WTC11 (cell line): ENCODE results near the gene C14orf132. TPM values are rescaled to one million over a fixed set of nuclear protein-coding genes. Genes with fewer than 3 reads are reported as not detected.

Experiments
- ATAC-seq: fragments of 200-7000 bp; cut with Tn5 transposase; 2 replicates; pipeline ENCODE4 v1.10.0; 2021; ENCODE audit warnings: mild to moderate bottlenecking, moderate library complexity
- CTCF ChIA-PET: fragments of 300-600 bp; sonication (Branson Sonifier 250); formaldehyde crosslinking; loops from one replicate; lab custom pipeline; 2021; ENCODE audit warnings: antibody characterized with exemption; lab: Charles Lee
- POLR2A ChIA-PET: fragments of 350-600 bp; sonication (Branson Sonifier 250); formaldehyde crosslinking; loops from one replicate; lab custom pipeline; 2021; ENCODE audit warnings: antibody characterized with exemption; lab: Charles Lee
- DNase-seq: peaks from one replicate; pipeline ENCODE4 v3.0.0; 2021; ENCODE audit warnings: low spot score
- H3K27ac Mint-ChIP-seq: 2 replicates; pipeline ENCODE4 v1.8.0; 2021; ENCODE audit warnings: mixed read lengths
- H3K27me3 Mint-ChIP-seq: 2 replicates; pipeline ENCODE4 v1.8.0; 2021; ENCODE audit warnings: low read depth, mild to moderate bottlenecking, moderate library complexity, mixed read lengths
- H3K36me3 Mint-ChIP-seq: 2 replicates; pipeline ENCODE4 v1.8.0; 2021; ENCODE audit warnings: mixed read lengths
- H3K4me1 Mint-ChIP-seq: 2 replicates; pipeline ENCODE4 v1.8.0; 2022; ENCODE audit warnings: mixed read lengths
- H3K4me3 Mint-ChIP-seq: 2 replicates; pipeline ENCODE4 v1.8.0; 2021; ENCODE audit warnings: mild to moderate bottlenecking, moderate library complexity, mixed read lengths
- H3K9me3 Mint-ChIP-seq: 2 replicates; pipeline ENCODE4 v1.8.0; 2021; ENCODE audit warnings: mixed read lengths
- AFF4 ChIP-seq: sonication (generic); formaldehyde crosslinking; IDR thresholded peaks from 2 replicates; pipeline ENCODE4 v1.8.1; 2023; ENCODE audit warnings: mild to moderate bottlenecking, missing genetic modification reagents, borderline replicate concordance
- ATF1 ChIP-seq: sonication (generic); formaldehyde crosslinking; IDR thresholded peaks from 2 replicates; pipeline ENCODE4 v1.8.1; 2023; ENCODE audit warnings: mild to moderate bottlenecking, moderate library complexity, missing genetic modification reagents
- CDX4 ChIP-seq: fragments of 250-450 bp; sonication (Bioruptor Pico); IDR thresholded peaks from 2 replicates; pipeline ENCODE4 v1.9.0; 2021; ENCODE audit warnings: moderate library complexity, mild to moderate bottlenecking, inconsistent platforms, borderline replicate concordance
- E2F5 ChIP-seq: sonication (generic); formaldehyde crosslinking; IDR thresholded peaks from 2 replicates; pipeline ENCODE4 v1.8.1; 2022; ENCODE audit warnings: mild to moderate bottlenecking, moderate library complexity, missing genetic modification reagents
- IRF1 ChIP-seq: sonication (generic); formaldehyde crosslinking; IDR thresholded peaks from 2 replicates; pipeline ENCODE4 v1.8.0; 2023; ENCODE audit warnings: missing genetic modification reagents
- IRF2 ChIP-seq: sonication (generic); formaldehyde crosslinking; IDR thresholded peaks from 2 replicates; pipeline ENCODE4 v1.8.0; 2022; ENCODE audit warnings: low read depth, missing genetic modification reagents, borderline replicate concordance
- JAZF1 ChIP-seq: fragments of 250-450 bp; sonication (Bioruptor Pico); IDR thresholded peaks from 2 replicates; pipeline ENCODE4 v1.9.0; 2021; ENCODE audit warnings: moderate library complexity, mild to moderate bottlenecking, inconsistent platforms
- NR2C2 ChIP-seq: sonication (generic); formaldehyde crosslinking; IDR thresholded peaks from 2 replicates; pipeline ENCODE4 v1.8.0; 2022; ENCODE audit warnings: mild to moderate bottlenecking, missing genetic modification reagents
- NR3C1 ChIP-seq: sonication (generic); formaldehyde crosslinking; conservative IDR thresholded peaks from 2 replicates; pipeline ENCODE4 v1.8.1; 2023; ENCODE audit warnings: low read depth, mild to moderate bottlenecking, missing genetic modification reagents
- RELA ChIP-seq: sonication (generic); formaldehyde crosslinking; IDR thresholded peaks from 2 replicates; pipeline ENCODE4 v1.8.1; 2022; ENCODE audit warnings: missing genetic modification reagents, mild to moderate bottlenecking, borderline replicate concordance
- SMAD4 ChIP-seq: sonication (generic); formaldehyde crosslinking; IDR thresholded peaks from 2 replicates; pipeline ENCODE4 v1.8.0; 2022; ENCODE audit warnings: mild to moderate bottlenecking, missing genetic modification reagents
- TP53 ChIP-seq: sonication (generic); formaldehyde crosslinking; IDR thresholded peaks from 2 replicates; pipeline ENCODE4 v1.8.1; 2023; ENCODE audit warnings: mild to moderate bottlenecking, missing genetic modification reagents
- ZNF232 ChIP-seq: sonication (generic); formaldehyde crosslinking; IDR thresholded peaks from 2 replicates; pipeline ENCODE4 v1.8.0; 2022; ENCODE audit warnings: mild to moderate bottlenecking, missing genetic modification reagents
- ZSCAN18 ChIP-seq: fragments of 250-450 bp; sonication (Bioruptor Pico); IDR thresholded peaks from 2 replicates; pipeline ENCODE4 v2.1.2; 2022; ENCODE audit warnings: mild to moderate bottlenecking, moderate library complexity
- total RNA-seq: library from RNA; stranded (reverse); gene quantifications from 3 replicates; pipeline ENCODE4 v1.2.3, GENCODE V29; 2021

The C14orf132 gene
- total RNA-seq, 1 experiment from 2014 or later: 14.1 TPM

- no peak for ATAC-seq
- ChIA-PET POLR2A (no interaction called here), CTCF (interaction anchor here (1.1 to 2.2 kb wide), 2 partner anchors 10 kb away, joined by 3 to 10 read pairs; no protein-coding TSS in a partner anchor)
- TF ChIP-seq RELA: no peak
- no peak for TF ChIP-seq TP53 (CRISPR knock-in tag)
- Mint-ChIP-seq H3K4me3 (no peak overlapping the region), H3K36me3 (peaks cover 19% of the 10 kb centered on the region), H3K27me3 (peaks cover 20% of the 10 kb centered on the region), H3K27ac (no peak overlapping the region), H3K9me3 (peaks cover 31% of the 10 kb centered on the region), H3K4me1 (no peaks in the 10 kb centered on the region)
- no peak for DNase-seq
Observed at GRCh38 chr14:96108061-96108795, 69.1 kb downstream of the C14orf132 start.

- Mint-ChIP-seq H3K36me3 (peaks cover 21% of the 10 kb centered on the region), H3K4me1 (no peaks in the 10 kb centered on the region), H3K4me3 (no peak overlapping the region), H3K27me3 (peaks cover 21% of the 10 kb centered on the region), H3K27ac (no peak overlapping the region), H3K9me3 (peaks cover 31% of the 10 kb centered on the region)
- ChIA-PET CTCF (interaction anchor here (1.1 kb wide), 1 partner anchor 10 kb away, joined by 3 read pairs; no protein-coding TSS in a partner anchor), POLR2A (no interaction called here)
- no peak for DNase-seq
- ATAC-seq: no peak
- no peak for TF ChIP-seq SMAD4 (CRISPR knock-in tag)
- no peak for TF ChIP-seq ATF1
Observed at GRCh38 chr14:96108911-96109310, 69.7 kb downstream of the C14orf132 start.

GRCh38 chr14:96109596-96110355 is 70.6 kb downstream of the C14orf132 start:
- CTCF ChIA-PET: interaction anchor here (1.1 kb wide), 1 partner anchor 11 kb away, joined by 3 read pairs; no protein-coding TSS in a partner anchor
- H3K4me3 Mint-ChIP-seq: no peak overlapping the region
- peaks cover 28% of the 10 kb centered on the region for H3K36me3 Mint-ChIP-seq
- H3K27ac Mint-ChIP-seq: no peak overlapping the region
- no peaks in the 10 kb centered on the region for H3K4me1 Mint-ChIP-seq
- TF ChIP-seq IRF2 (CRISPR knock-in tag): no peak
- no peak for TF ChIP-seq IRF1 (CRISPR knock-in tag)
- no peak for TF ChIP-seq NR3C1 (CRISPR knock-in tag)
- H3K27me3 Mint-ChIP-seq: peaks cover 29% of the 10 kb centered on the region
- no peak for DNase-seq
- ATAC-seq: no peak
- H3K9me3 Mint-ChIP-seq: peaks cover 38% of the 10 kb centered on the region
- POLR2A ChIA-PET: no interaction called here

GRCh38 chr14:96112032-96112431 is 72.9 kb downstream of the C14orf132 start:
- ChIA-PET CTCF (interaction anchor here (1.8 kb wide), 1 partner anchor 11 kb away, joined by 4 read pairs; no protein-coding TSS in a partner anchor), POLR2A (no interaction called here)
- peaks cover 29% of the 10 kb centered on the region for H3K27me3 Mint-ChIP-seq
- ATAC-seq (no peak), DNase-seq (no peak)
- no peak overlapping the region for H3K4me3 Mint-ChIP-seq
- H3K27ac Mint-ChIP-seq: no peak overlapping the region
- H3K4me1 Mint-ChIP-seq: no peaks in the 10 kb centered on the region
- TF ChIP-seq ZSCAN18 (CRISPR knock-in tag) (no peak), NR2C2 (no peak)
- H3K36me3 Mint-ChIP-seq: peaks cover 41% of the 10 kb centered on the region
- H3K9me3 Mint-ChIP-seq: peaks cover 56% of the 10 kb centered on the region

- Mint-ChIP-seq H3K9me3 (peaks cover 68% of the 10 kb centered on the region), H3K27ac (no peak overlapping the region)
- TF ChIP-seq CDX4 (CRISPR knock-in tag) (no peak), AFF4 (no peak), ZNF232 (no peak), JAZF1 (no peak), TP53 (CRISPR knock-in tag) (no peak), E2F5 (CRISPR knock-in tag) (no peak)
Observed at GRCh38 chr14:96114002-96114401, 74.8 kb downstream of the C14orf132 start.

More at GRCh38 chr14:96114002-96114401, 74.8 kb downstream of the C14orf132 start:
- Mint-ChIP-seq H3K4me1 (no peaks in the 10 kb centered on the region), H3K27me3 (peaks cover 29% of the 10 kb centered on the region), H3K4me3 (no peak overlapping the region), H3K36me3 (peaks cover 41% of the 10 kb centered on the region)
- CTCF ChIA-PET: no interaction called here
- POLR2A ChIA-PET: no interaction called here
- DNase-seq (no peak), ATAC-seq (no peak)
